PFSK-1 (cell line): ENCODE measurements around the gene KCNK1.

Experiments used
- POLR2AphosphoS5 ChIP-seq: IDR thresholded peaks from 2 replicates; pipeline ENCODE4 v1.6.1; 2012; ENCODE audit warnings: low read depth, mild to moderate bottlenecking, control low read depth, low read length, moderate library complexity
- SIN3A ChIP-seq: IDR thresholded peaks from 2 replicates; pipeline ENCODE4 v1.6.1; 2012; ENCODE audit warnings: mild to moderate bottlenecking, low read length, moderate library complexity, borderline replicate concordance; ENCODE audit not compliant: insufficient read depth
- TAF1 ChIP-seq: IDR thresholded peaks from 2 replicates; pipeline ENCODE4 v1.6.1; 2012; ENCODE audit warnings: low read length, control low read depth, borderline replicate concordance; ENCODE audit not compliant: insufficient read depth

DNA sequence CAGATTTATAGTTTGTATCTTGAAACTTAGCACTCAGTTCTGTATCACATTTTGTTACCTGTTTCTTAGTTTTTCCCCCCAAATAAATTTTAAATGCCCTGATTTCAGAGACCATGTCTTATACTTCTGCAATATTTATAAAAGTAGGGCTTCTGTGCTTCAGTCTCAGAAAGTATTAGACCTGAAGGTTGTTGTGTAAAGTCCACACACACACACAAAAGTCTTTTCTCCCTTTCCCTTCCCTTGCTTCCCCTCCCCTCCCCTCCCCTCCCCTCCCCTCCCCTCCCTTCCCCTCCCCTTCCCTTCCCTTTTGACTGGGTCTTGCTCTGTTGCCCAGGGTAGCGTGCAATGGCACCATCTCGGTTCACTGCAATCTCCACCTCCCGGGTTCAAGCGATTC lies 41.0 kb upstream of the KCNK1 start:
- TF ChIP-seq POLR2AphosphoS5 (no peak), TAF1 (no peak), SIN3A (no peak)
